Measurements from ENCODE around the gene NCCRP1. TPM values are rescaled to one million over a fixed set of nuclear protein-coding genes. Genes with fewer than 3 reads are reported as not detected.

The NCCRP1 gene, protein sequence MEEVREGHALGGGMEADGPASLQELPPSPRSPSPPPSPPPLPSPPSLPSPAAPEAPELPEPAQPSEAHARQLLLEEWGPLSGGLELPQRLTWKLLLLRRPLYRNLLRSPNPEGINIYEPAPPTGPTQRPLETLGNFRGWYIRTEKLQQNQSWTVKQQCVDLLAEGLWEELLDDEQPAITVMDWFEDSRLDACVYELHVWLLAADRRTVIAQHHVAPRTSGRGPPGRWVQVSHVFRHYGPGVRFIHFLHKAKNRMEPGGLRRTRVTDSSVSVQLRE
- under 1 TPM in 1 of 4 donors, not detected in 3; 0.46 TPM for total RNA-seq

DNA sequence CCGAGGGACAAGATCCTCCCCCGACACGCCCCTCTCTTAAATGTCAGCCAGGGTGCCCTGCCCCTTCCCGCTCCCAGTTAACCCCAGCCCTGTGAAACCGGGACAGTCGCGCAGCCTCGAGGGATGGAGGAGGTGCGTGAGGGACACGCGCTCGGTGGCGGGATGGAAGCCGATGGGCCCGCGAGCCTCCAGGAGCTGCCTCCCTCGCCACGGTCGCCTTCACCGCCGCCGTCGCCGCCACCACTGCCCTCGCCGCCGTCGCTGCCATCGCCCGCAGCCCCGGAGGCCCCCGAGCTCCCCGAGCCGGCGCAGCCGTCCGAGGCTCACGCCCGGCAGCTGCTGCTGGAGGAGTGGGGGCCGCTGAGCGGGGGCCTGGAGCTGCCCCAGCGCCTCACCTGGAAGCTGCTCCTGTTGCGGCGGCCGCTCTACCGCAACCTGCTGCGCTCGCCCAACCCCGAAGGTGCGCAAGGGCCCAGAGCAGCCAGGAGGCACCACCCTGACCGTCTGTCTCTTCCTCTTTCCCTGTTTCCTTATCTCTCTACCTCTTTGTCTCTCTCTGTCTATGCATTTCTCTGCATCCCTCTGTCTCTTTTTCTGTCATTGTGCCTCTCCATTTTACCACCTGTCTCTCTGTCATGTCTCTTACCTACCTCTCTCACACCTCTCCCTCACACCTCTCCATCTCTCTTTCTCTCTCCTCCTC, at the start of gene NCCRP1:
TSS of gene NCCRP1 (plus strand) at position 105 of the 703 bp plus-strand sequence. CDS start at position 124, 19 bp downstream.
- TF ChIP-seq, protein P1, sequence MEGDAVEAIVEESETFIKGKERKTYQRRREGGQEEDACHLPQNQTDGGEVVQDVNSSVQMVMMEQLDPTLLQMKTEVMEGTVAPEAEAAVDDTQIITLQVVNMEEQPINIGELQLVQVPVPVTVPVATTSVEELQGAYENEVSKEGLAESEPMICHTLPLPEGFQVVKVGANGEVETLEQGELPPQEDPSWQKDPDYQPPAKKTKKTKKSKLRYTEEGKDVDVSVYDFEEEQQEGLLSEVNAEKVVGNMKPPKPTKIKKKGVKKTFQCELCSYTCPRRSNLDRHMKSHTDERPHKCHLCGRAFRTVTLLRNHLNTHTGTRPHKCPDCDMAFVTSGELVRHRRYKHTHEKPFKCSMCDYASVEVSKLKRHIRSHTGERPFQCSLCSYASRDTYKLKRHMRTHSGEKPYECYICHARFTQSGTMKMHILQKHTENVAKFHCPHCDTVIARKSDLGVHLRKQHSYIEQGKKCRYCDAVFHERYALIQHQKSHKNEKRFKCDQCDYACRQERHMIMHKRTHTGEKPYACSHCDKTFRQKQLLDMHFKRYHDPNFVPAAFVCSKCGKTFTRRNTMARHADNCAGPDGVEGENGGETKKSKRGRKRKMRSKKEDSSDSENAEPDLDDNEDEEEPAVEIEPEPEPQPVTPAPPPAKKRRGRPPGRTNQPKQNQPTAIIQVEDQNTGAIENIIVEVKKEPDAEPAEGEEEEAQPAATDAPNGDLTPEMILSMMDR (IDR thresholded peaks at IDR 0.05): no peak
- no peak for DNase-seq (ENCODE audit: low spot score)
- no peak for ATAC-seq (ENCODE audit: low FRiP score)

DNA sequence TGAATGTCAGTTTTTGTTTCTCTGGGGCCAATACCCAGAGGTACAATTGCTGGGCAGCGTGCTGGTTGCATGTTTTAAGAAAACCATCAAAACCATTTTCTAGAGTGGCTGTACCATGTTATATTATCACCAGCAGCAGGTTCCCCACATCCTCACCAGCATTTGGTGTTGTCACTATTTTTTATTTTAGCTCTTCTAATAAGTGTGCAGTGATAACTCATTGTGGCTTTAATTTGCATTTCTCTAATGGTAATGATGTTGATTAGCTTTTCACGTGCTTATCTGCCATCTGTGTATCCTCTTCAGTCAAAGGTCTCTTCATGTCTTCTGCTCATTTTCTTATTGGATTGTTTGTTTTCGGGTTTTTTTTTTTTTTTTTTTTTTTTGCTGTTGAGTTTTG, 49.3 kb upstream of the NCCRP1 start:
- ATAC-seq (ENCODE audit: low FRiP score) (no peak), DNase-seq (ENCODE audit: low spot score) (no peak)
- TF ChIP-seq, protein P1 (IDR thresholded peaks at IDR 0.05): no peak

DNA sequence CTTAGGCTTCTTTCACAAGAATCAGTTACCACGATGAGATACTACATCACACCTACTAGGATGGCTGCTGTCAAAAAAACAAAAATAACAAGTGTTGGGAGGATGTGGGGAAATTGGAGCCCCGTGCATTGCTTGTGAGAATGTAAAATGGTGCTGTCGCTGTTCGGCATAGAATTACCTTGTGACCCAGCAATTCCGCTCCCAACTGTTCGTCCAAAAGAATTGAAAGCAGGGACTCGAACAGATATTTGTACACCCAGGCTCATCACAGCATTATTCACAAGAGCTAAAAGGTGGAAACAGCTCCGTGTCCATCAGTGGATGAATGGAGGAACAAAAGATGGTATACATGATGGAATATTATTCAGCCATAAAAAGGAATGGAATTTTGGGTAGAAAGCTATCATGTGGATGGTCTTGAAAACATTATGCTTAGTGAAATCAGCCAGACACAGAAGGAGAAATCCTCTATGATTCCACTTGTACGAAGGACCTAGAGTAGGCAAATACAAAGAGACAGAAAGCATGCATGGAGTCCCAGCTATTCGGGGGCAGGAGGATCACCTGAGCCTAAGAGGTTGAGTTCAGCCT, 47.7 kb upstream of the NCCRP1 start:
- ATAC-seq (ENCODE audit: low FRiP score): no peak
- DNase-seq (ENCODE audit: low spot score): no peak
- TF ChIP-seq, protein P1 (IDR thresholded peaks at IDR 0.05): no peak

DNA sequence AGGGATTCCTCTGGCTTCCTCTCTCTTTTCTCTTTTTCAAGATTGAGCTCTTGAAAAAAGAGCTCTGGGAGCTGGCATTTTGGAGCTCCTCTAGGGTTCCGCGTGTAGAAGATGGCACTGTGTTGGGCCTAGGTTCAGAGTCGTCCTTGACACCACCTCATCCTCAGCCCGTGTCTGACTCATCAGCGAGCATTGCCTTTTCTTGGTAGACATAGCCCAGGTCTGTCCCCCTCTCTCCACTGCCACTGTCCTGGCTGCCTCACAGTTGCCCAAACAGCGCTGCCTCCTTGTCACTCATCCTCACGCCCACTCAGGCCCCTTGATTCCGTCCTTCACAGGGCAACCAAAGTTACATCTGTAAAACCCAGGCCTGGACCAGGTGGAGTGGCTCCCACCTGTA, 46.5 kb upstream of the NCCRP1 start:
- DNase-seq (ENCODE audit: low spot score) (no peak), ATAC-seq (ENCODE audit: low FRiP score) (no peak)
- TF ChIP-seq, protein P1 (IDR thresholded peaks at IDR 0.05): no peak

DNA sequence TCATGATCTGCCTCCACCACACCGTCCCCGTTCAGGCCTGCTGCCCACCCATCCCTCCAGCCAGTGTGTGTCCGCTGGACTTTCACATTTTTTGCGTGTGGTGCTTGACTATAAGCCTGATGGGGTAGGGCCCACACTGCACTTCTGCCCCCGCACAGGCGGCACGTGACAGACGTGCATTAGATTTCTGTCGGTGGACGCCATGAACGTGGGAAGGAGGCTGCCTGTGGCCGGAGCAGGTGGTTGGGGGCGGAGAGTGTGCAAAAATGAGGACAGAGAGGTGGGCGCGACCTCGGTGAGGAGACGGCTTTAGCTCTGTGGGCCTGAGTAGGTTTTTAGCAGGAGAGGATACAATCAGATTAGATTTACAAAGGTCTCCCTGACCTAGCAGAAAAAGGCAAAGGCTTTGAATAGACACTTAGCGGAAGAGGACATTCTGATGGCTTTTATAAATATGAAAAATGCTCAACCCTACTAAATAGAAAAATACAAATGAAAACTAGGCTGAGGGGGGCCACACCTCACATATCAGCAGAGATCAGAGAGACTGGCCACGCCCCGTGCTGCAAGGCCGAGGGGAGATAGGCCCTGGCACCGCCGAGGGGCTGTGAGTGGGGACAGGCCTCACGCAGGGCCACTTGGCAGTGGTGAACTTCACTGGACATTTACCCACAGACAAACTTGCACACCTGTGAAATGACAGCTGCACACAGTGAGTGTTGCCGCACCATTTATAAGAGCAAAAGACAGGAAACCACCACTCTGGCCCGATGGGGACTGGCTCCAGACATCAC, 45.8 kb upstream of the NCCRP1 start:
- TF ChIP-seq, protein P1 (IDR thresholded peaks at IDR 0.05): no peak
- ATAC-seq (ENCODE audit: low FRiP score) (no peak), DNase-seq (ENCODE audit: low spot score) (no peak)

DNA sequence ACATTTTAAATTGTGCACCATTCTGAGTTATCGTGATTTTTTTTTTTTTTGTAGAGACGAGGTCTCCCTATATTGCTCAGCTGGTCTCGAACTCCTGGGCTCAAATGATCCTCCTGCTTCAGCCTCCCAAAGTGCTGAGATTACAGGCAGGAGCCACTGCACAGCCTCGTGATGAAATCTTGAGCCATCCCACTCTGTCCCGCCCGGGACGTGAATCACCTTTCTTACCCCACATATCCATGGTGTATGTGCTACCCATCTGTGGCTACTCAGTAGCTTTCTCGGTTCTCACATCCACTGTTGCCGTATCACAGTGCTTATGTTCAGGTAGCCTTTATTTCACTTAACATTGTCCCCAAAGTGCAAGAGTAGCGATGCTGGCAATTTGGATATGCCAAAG, 44.7 kb upstream of the NCCRP1 start:
- no peak for ATAC-seq (ENCODE audit: low FRiP score)

More for the DNA sequence above, 44.7 kb upstream of the NCCRP1 start:
- DNase-seq (ENCODE audit: low spot score): no peak
- TF ChIP-seq, protein P1 (IDR thresholded peaks at IDR 0.05): no peak
